GM23338 (cell line): ENCODE results near the gene FGF22.

ENCODE experiments used
- CREB1 ChIP-seq: fragments of 250-450 bp; sonication (Bioruptor Pico); IDR thresholded peaks from 2 replicates; pipeline ENCODE4 v1.5.0; 2020; ENCODE audit warnings: low read depth, mild to moderate bottlenecking, moderate library complexity
- CTCF ChIP-seq, 2 experiments: fragments of 200-600 bp in 1 of 2; sonication (generic) in 1 of 2; conservative IDR thresholded peaks; 2 replicates each; pipeline versions ENCODE4 v1.5.1 to v1.6.1; 2016 to 2017; ENCODE audit warnings: antibody characterized with exemption in 2 of 2, low read depth in 2 of 2, mild to moderate bottlenecking in 2 of 2, moderate library complexity in 1 of 2
- ETS1 ChIP-seq: IDR thresholded peaks from 2 replicates; pipeline ENCODE4 v1.6.1; 2016; ENCODE audit warnings: antibody characterized with exemption
- EZH2 ChIP-seq: fragments of 200-600 bp; sonication (generic); IDR thresholded peaks from one replicate; pipeline ENCODE4 v1.8.0; 2017; ENCODE audit warnings: antibody characterized with exemption, mild to moderate bottlenecking, low read depth; ENCODE audit not compliant: unreplicated experiment
- EZH2phosphoT487 ChIP-seq: fragments of 200-600 bp; sonication (generic); IDR thresholded peaks from one replicate; pipeline ENCODE4 v1.8.1; 2018; ENCODE audit warnings: antibody characterized with exemption; ENCODE audit not compliant: unreplicated experiment
- JUNB ChIP-seq: IDR thresholded peaks from one replicate; pipeline ENCODE4 v1.6.1; 2016; ENCODE audit warnings: antibody characterized with exemption; ENCODE audit not compliant: unreplicated experiment
- NANOG ChIP-seq: IDR thresholded peaks from 2 replicates; pipeline ENCODE4 v1.6.1; 2016; ENCODE audit warnings: antibody characterized with exemption, borderline replicate concordance
- POLR2AphosphoS5 ChIP-seq: IDR thresholded peaks from 2 replicates; pipeline ENCODE4 v1.6.1; 2016; ENCODE audit warnings: antibody characterized with exemption, low read depth
- REST ChIP-seq: IDR thresholded peaks from one replicate; pipeline ENCODE4 v1.6.1; 2018; ENCODE audit warnings: antibody characterized with exemption; ENCODE audit not compliant: unreplicated experiment
- STAT1 ChIP-seq: IDR thresholded peaks from one replicate; pipeline ENCODE4 v1.6.1; 2016; ENCODE audit warnings: antibody characterized with exemption; ENCODE audit not compliant: unreplicated experiment
- ZNF114 ChIP-seq: fragments of 250-450 bp; sonication (Bioruptor Pico); IDR thresholded peaks from 2 replicates; pipeline ENCODE4 v1.5.0; 2020; ENCODE audit warnings: mild to moderate bottlenecking, moderate library complexity
- ZNF331 ChIP-seq: fragments of 250-450 bp; sonication (Bioruptor Pico); IDR thresholded peaks from 2 replicates; pipeline ENCODE4 v1.5.0; 2020; ENCODE audit warnings: low read depth, mild to moderate bottlenecking, moderate library complexity
- ZNF462 ChIP-seq: fragments of 250-450 bp; sonication (Bioruptor Pico); IDR thresholded peaks from 2 replicates; pipeline ENCODE4 v1.5.0; 2020; ENCODE audit warnings: mild to moderate bottlenecking, moderate library complexity

- TF ChIP-seq POLR2AphosphoS5 (no peak), ZNF331 (CRISPR knock-in tag) (no peak), CTCF (conservative IDR thresholded peaks at IDR 0.05; ENCODE audit: low read depth in 2 of 2) (no peak), EZH2 (no peak), REST (no peak), EZH2phosphoT487 (no peak), JUNB (no peak), ETS1 (no peak), CREB1 (CRISPR knock-in tag) (no peak), ZNF114 (CRISPR knock-in tag) (no peak), STAT1 (no peak), NANOG (no peak), ZNF462 (no peak)
Measured at GRCh38 chr19:601310-601709, 38.4 kb upstream of the FGF22 start.
